A549 (cell line): ENCODE measurements around the gene MPI.

Source experiments
- CTCF ChIP-seq: fragments of >200 bp; sonication (Bioruptor Twin); formaldehyde crosslinking; IDR thresholded peaks from 3 replicates; pipeline ENCODE4 v1.5.1; 2016
- EP300 ChIP-seq, 2 experiments: fragments of >200 bp; sonication (Bioruptor Twin); formaldehyde crosslinking; IDR thresholded peaks; 2 replicates in 1 of 2; 3 replicates in 1 of 2; pipeline ENCODE4 v1.6.1; 2016 to 2017
- HOXB5 ChIP-seq: fragments of 250-450 bp; sonication (Bioruptor Pico); IDR thresholded peaks from 2 replicates; pipeline ENCODE4 v1.5.0; 2020; ENCODE audit warnings: mild to moderate bottlenecking, moderate library complexity
- JUN ChIP-seq, 2 experiments: fragments of >200 bp; sonication (Bioruptor Twin); formaldehyde crosslinking; IDR thresholded peaks; 2 replicates in 1 of 2; 3 replicates in 1 of 2; pipeline ENCODE4 v1.6.1; 2016 to 2017
- POLR2A ChIP-seq: IDR thresholded peaks from 2 replicates; pipeline ENCODE4 v1.6.1; 2012; ENCODE audit warnings: mild to moderate bottlenecking, low read length
- RAD21 ChIP-seq, 2 experiments: fragments of >200 bp in 1 of 2; sonication (Bioruptor Twin) in 1 of 2; formaldehyde crosslinking in 1 of 2; IDR thresholded peaks in 1 of 2; conservative IDR thresholded peaks in 1 of 2; 2 replicates in 1 of 2; 3 replicates in 1 of 2; pipeline ENCODE4 v1.6.1; 2012 to 2018; ENCODE audit warnings: inconsistent platforms in 1 of 2

GRCh38 chr15:74895830-74896229, 6.0 kb downstream of the MPI start:
- TF ChIP-seq POLR2A (no peak), HOXB5 (no peak), EP300 (IDR thresholded peaks at IDR 0.05) (no peak), RAD21 (conservative IDR thresholded peaks at IDR 0.05 in 1 of 2, IDR thresholded peaks at IDR 0.05 in 1 of 2) (no peak), CTCF (no peak), JUN (IDR thresholded peaks at IDR 0.05) (0 out of 5 replicates have a peak, but pooled peaks of 1 of the 2 experiments have one; percentile 37)
